Measurements from ENCODE around the gene PDE4D.
A peak's percentile ranks its signal among the peaks of the same experiment; 100 is the strongest.

Gene PDE4D

GRCh38 chr5:59354274-59354673 is 539.3 kb downstream of the PDE4D start:
- TF ChIP-seq, protein P1, sequence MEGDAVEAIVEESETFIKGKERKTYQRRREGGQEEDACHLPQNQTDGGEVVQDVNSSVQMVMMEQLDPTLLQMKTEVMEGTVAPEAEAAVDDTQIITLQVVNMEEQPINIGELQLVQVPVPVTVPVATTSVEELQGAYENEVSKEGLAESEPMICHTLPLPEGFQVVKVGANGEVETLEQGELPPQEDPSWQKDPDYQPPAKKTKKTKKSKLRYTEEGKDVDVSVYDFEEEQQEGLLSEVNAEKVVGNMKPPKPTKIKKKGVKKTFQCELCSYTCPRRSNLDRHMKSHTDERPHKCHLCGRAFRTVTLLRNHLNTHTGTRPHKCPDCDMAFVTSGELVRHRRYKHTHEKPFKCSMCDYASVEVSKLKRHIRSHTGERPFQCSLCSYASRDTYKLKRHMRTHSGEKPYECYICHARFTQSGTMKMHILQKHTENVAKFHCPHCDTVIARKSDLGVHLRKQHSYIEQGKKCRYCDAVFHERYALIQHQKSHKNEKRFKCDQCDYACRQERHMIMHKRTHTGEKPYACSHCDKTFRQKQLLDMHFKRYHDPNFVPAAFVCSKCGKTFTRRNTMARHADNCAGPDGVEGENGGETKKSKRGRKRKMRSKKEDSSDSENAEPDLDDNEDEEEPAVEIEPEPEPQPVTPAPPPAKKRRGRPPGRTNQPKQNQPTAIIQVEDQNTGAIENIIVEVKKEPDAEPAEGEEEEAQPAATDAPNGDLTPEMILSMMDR (conservative IDR thresholded peaks at IDR 0.05; ENCODE audit: low read depth, low read length): no peak
- no peak for DNase-seq (ENCODE audit: low read depth)
- no peak overlapping the region for H3K4me3 ChIP-seq (ENCODE audit: low read depth, low read length)

DNA sequence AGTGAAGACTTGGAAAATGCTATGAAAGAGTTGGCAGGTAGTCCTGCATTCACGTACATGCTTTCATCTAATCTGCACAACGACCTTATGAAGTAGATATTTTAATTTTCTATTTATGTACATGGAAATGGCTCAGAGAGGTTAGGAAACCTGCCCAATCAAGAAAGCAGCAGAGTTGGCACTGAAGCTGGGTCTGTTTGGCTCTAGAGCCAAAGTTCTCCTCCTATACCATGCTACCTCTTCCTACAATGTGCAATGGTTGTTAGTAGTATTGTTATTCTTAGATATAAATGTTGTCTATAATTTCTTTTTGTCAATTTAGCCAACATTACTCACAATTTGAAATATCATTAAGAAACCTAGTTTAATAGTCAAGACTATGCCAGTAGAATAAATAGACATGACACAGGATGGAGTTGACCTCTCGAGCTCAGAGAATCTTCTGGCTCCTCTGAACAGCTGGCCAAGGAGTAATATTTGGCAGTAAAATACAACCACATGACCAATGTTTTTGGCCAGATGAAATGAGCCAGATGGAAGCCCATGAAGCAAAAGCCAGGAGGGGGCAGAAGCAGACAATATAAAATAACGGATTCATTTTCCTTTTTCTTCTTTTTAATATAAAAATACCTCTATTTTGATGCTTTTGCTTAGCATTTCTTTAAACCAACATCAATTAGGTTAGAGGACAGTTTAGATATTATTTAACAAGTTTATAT is 542.3 kb downstream of the PDE4D start:
- TF ChIP-seq, protein P1 (conservative IDR thresholded peaks at IDR 0.05; ENCODE audit: low read depth, low read length): peak; percentile 70
- peak; percentile 93 for DNase-seq (ENCODE audit: low read depth)
- H3K4me3 ChIP-seq (ENCODE audit: low read depth, low read length): no peak overlapping the region

GRCh38 chr5:59348189-59348588 is 545.3 kb downstream of the PDE4D start:
- no peak overlapping the region for H3K4me3 ChIP-seq (ENCODE audit: low read depth, low read length)
- DNase-seq (ENCODE audit: low read depth): no peak
- TF ChIP-seq, protein P1 (conservative IDR thresholded peaks at IDR 0.05; ENCODE audit: low read depth, low read length): no peak

DNA sequence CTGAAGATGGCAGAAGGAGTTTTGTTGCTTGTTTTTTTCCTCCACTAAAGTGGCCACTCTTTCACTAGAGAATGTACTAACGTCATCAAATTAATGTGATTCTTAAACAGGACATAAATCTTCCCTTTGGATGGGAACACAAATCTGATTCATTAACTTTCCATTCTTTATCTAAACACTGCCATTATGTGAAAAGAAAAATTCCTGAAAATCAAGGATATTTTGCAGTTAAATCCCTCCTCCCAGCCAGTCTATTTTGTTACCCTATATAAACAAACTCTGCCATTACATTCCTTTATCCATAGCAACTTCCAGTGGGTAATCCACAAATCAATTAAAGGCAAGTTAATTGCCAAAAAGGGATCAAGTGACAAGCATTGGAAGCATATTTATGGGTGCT is 546.5 kb downstream of the PDE4D start:
- TF ChIP-seq, protein P1 (conservative IDR thresholded peaks at IDR 0.05; ENCODE audit: low read depth, low read length): no peak
- no peak overlapping the region for H3K4me3 ChIP-seq (ENCODE audit: low read depth, low read length)
- no peak for DNase-seq (ENCODE audit: low read depth)

DNA sequence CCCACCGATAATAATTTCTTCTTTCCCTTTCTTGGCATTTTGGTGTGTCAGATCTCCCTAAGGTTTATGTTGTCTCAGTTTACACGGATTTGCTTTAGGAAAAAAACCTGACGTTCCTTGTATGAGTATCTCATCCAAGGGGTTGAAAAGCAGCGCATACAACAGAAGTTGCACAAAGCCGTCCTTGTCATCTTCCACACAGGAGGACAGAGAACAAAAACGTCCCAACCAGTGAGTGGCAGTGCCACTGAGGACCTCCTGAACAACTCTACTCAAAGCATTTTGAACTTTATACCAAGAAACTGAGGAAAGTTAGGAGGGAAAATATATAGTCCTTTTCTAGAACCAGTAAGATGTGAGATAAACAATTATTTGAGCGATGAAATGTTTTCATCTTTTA is 547.0 kb downstream of the PDE4D start:
- DNase-seq (ENCODE audit: low read depth): no peak
- H3K4me3 ChIP-seq (ENCODE audit: low read depth, low read length): no peak overlapping the region
- TF ChIP-seq, protein P1 (conservative IDR thresholded peaks at IDR 0.05; ENCODE audit: low read depth, low read length): no peak

- peak; percentile 64 for DNase-seq (ENCODE audit: low read depth)
- no peak overlapping the region for H3K4me3 ChIP-seq (ENCODE audit: low read depth, low read length)
- TF ChIP-seq, protein P1 (conservative IDR thresholded peaks at IDR 0.05; ENCODE audit: low read depth, low read length): no peak
These were observed 551.3 kb downstream of the PDE4D start for GRCh38 chr5:59342181-59342580.

DNA sequence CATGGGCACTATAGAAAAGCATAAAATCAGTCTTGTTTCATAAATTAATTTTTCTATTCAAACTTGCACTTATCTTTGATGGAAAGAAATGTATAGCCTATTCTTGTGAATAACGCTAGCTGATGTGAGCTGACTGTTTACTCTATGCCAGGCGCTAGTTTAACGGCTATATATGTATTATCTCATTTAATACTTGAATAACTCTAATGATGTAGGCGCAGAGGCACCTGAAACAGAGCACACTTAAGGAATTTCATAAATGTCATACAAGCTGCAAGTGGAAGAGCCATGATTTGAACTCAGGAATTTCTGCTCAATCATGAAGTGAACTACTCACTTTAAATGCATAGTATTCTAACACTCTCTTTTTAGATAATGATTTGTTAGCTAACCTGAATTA is 551.8 kb downstream of the PDE4D start:
- H3K4me3 ChIP-seq (ENCODE audit: low read depth, low read length): no peak overlapping the region
- TF ChIP-seq, protein P1 (conservative IDR thresholded peaks at IDR 0.05; ENCODE audit: low read depth, low read length): no peak
- no peak for DNase-seq (ENCODE audit: low read depth)
